Measurements from ENCODE around the gene TBC1D7.

Gene TBC1D7

DNA sequence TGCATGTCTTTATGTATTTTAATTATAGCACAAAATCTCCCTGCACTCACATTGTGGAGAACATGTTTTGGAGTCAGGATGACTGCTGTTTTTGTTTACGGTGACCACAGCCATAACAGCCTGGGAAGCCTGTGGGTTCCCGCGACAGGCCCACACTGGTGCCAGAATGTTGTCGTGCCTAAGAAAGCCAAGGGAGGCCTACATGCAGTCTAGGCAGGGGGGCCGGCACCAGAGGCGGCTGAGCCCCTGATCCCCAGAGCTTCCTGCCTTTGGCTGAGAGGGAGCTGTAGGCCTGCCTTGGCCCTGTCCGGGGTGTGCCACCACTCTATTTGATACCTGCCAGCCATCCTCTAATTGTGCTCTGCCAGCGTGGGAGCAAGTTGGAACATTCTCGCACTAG, 46.7 kb downstream of the TBC1D7 start:
- TF ChIP-seq, protein P1, sequence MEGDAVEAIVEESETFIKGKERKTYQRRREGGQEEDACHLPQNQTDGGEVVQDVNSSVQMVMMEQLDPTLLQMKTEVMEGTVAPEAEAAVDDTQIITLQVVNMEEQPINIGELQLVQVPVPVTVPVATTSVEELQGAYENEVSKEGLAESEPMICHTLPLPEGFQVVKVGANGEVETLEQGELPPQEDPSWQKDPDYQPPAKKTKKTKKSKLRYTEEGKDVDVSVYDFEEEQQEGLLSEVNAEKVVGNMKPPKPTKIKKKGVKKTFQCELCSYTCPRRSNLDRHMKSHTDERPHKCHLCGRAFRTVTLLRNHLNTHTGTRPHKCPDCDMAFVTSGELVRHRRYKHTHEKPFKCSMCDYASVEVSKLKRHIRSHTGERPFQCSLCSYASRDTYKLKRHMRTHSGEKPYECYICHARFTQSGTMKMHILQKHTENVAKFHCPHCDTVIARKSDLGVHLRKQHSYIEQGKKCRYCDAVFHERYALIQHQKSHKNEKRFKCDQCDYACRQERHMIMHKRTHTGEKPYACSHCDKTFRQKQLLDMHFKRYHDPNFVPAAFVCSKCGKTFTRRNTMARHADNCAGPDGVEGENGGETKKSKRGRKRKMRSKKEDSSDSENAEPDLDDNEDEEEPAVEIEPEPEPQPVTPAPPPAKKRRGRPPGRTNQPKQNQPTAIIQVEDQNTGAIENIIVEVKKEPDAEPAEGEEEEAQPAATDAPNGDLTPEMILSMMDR (IDR thresholded peaks at IDR 0.05; ENCODE audit: poor library complexity, severe bottlenecking): no peak
- DNase-seq (ENCODE audit: low spot score) (no peak), ATAC-seq (ENCODE audit: low read depth) (no peak)
- Histone ChIP-seq H3K4me1 (ENCODE audit: insufficient read depth, poor library complexity, severe bottlenecking) (no peaks in the 10 kb centered on the region), H3K36me3 (ENCODE audit: low read depth) (no peaks in the 10 kb centered on the region), H3K9me3 (ENCODE audit: severe bottlenecking) (no peaks in the 10 kb centered on the region), H3K27ac (ENCODE audit: poor library complexity, severe bottlenecking) (no peak overlapping the region), H3K27me3 (ENCODE audit: insufficient read depth, poor library complexity, severe bottlenecking) (no peaks in the 10 kb centered on the region), H3K4me3 (ENCODE audit: severe bottlenecking) (no peak overlapping the region)

DNA sequence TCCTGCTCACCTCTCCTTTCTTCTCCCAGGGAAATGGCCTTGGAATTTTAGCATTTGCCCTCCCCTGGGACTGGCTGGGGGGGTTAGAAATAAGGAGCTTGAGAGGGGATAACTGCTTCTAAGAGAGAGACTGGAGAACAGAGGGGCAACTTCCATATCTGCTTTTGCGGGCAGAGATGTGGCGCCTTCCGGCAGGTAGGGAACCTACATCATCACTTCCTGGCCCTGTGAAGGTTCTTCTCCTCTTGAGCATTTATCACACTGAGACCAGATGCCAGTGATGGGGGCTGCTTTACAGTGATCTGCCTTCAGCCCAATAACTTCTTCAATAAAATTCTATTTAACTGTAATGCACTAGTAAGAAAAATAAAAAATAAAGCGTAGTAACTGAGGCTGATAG, 48.1 kb downstream of the TBC1D7 start:
- no peaks in the 10 kb centered on the region for H3K4me1 ChIP-seq (ENCODE audit: insufficient read depth, poor library complexity, severe bottlenecking)
- ATAC-seq (ENCODE audit: low read depth) (no peak), DNase-seq (ENCODE audit: low spot score) (no peak)
- H3K27me3 ChIP-seq (ENCODE audit: insufficient read depth, poor library complexity, severe bottlenecking): no peaks in the 10 kb centered on the region
- no peak overlapping the region for H3K4me3 ChIP-seq (ENCODE audit: severe bottlenecking)
- no peaks in the 10 kb centered on the region for H3K36me3 ChIP-seq (ENCODE audit: low read depth)
- H3K9me3 ChIP-seq (ENCODE audit: severe bottlenecking): no peaks in the 10 kb centered on the region
- no peak overlapping the region for H3K27ac ChIP-seq (ENCODE audit: poor library complexity, severe bottlenecking)
- TF ChIP-seq, protein P1 (IDR thresholded peaks at IDR 0.05; ENCODE audit: poor library complexity, severe bottlenecking): no peak

DNA sequence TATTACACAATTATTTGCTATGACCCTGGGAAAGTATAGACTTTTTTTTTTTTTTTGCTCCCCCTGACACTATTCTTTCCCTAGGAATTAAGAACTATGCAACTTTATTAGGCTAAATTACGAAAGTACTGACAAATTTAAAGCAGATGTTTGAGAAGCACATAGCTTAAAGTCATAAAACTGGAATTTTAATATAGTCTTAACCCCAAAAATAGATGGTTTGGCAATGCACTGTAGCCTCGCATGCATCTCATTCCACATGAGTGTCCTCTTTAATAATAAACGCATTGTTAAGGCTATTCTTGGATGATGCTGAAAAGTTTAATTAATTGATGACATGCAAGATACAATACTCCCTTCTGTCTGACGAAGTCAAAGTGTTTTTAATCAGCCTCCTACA, 49.3 kb downstream of the TBC1D7 start:
- TF ChIP-seq, protein P1 (IDR thresholded peaks at IDR 0.05; ENCODE audit: poor library complexity, severe bottlenecking): no peak
- H3K9me3 ChIP-seq (ENCODE audit: severe bottlenecking): no peaks in the 10 kb centered on the region
- no peaks in the 10 kb centered on the region for H3K4me1 ChIP-seq (ENCODE audit: insufficient read depth, poor library complexity, severe bottlenecking)
- no peak for ATAC-seq (ENCODE audit: low read depth)
- no peak overlapping the region for H3K4me3 ChIP-seq (ENCODE audit: severe bottlenecking)
- no peak overlapping the region for H3K27ac ChIP-seq (ENCODE audit: poor library complexity, severe bottlenecking)
- H3K27me3 ChIP-seq (ENCODE audit: insufficient read depth, poor library complexity, severe bottlenecking): no peaks in the 10 kb centered on the region
- H3K36me3 ChIP-seq (ENCODE audit: low read depth): no peaks in the 10 kb centered on the region
- DNase-seq (ENCODE audit: low spot score): no peak

DNA sequence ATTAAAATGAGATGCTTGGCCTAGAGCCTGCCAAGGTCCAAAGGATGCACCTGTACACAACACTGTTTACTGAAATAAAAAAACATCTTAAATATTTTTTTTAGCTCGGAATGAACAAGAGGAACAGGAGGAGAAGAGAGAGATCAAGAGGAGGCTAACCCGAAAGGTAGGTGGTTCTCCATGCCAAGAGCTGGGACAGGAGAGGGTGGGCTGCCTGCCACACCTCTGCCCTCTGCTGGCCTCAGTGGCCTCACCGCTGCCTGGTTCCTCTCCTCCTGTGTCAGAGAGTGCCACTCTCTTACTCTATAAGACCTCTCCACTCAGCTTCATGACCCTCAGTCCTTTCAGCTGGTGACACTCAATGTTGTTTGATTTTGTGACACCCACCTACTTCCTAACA, 50.2 kb downstream of the TBC1D7 start:
- H3K36me3 ChIP-seq (ENCODE audit: low read depth): no peaks in the 10 kb centered on the region
- H3K9me3 ChIP-seq (ENCODE audit: severe bottlenecking): no peaks in the 10 kb centered on the region
- ATAC-seq (ENCODE audit: low read depth): no peak; the same call in 2 of the 3 replicates
- H3K4me1 ChIP-seq (ENCODE audit: insufficient read depth, poor library complexity, severe bottlenecking): no peaks in the 10 kb centered on the region
- DNase-seq (ENCODE audit: low spot score): no peak
- no peak overlapping the region for H3K27ac ChIP-seq (ENCODE audit: poor library complexity, severe bottlenecking)
- no peak overlapping the region for H3K4me3 ChIP-seq (ENCODE audit: severe bottlenecking)
- TF ChIP-seq, protein P1 (IDR thresholded peaks at IDR 0.05; ENCODE audit: poor library complexity, severe bottlenecking): peak; percentile 27
- no peaks in the 10 kb centered on the region for H3K27me3 ChIP-seq (ENCODE audit: insufficient read depth, poor library complexity, severe bottlenecking)

DNA sequence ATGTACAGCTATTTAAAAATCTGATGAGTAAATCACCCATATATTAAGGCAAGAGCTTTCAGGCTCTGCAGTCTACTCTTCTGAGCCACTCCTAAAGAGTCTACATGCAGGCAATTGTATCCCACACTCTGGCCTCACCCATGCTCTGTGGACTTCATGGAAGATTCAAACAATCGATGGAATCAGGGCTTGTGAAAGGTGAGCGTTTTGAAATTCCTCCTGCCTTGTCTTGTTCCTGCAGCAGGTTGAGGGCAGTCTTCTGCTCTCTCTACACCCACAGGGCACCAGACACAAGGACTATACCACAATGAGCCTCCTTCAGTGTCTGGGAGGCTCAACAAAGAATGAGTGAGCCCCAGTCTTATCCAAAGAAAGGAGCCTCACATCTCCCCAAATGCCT, 51.1 kb downstream of the TBC1D7 start:
- ATAC-seq (ENCODE audit: low read depth): no peak

More for the DNA sequence above, 51.1 kb downstream of the TBC1D7 start:
- TF ChIP-seq, protein P1 (IDR thresholded peaks at IDR 0.05; ENCODE audit: poor library complexity, severe bottlenecking): no peak
- DNase-seq (ENCODE audit: low spot score): no peak
- no peaks in the 10 kb centered on the region for H3K9me3 ChIP-seq (ENCODE audit: severe bottlenecking)
- H3K36me3 ChIP-seq (ENCODE audit: low read depth): no peaks in the 10 kb centered on the region
- no peak overlapping the region for H3K27ac ChIP-seq (ENCODE audit: poor library complexity, severe bottlenecking)
- H3K4me1 ChIP-seq (ENCODE audit: insufficient read depth, poor library complexity, severe bottlenecking): no peaks in the 10 kb centered on the region
- no peak overlapping the region for H3K4me3 ChIP-seq (ENCODE audit: severe bottlenecking)
- H3K27me3 ChIP-seq (ENCODE audit: insufficient read depth, poor library complexity, severe bottlenecking): no peaks in the 10 kb centered on the region
